Peyer's patch (tissue), 4 donors: ENCODE data around the gene SPESP1.

Experiments
- POLR2A ChIP-seq, 2 donors: fragments of 450-650 bp; IDR thresholded peaks; one replicate each; pipeline ENCODE4 v1.5.1; 2017; ENCODE audit warnings: antibody characterized with exemption in 2 of 2, mild to moderate bottlenecking in 2 of 2, moderate library complexity in 2 of 2
- TF ChIP-seq, protein P1 (sequence below), 6 experiments: fragments of 450-650 bp in 4 of 6; fragments of 200-600 bp in 2 of 6; sonication (generic) in 1 of 6; IDR thresholded peaks; one replicate each; pipeline ENCODE4 v1.5.1; 2017 to 2019; ENCODE audit warnings: antibody characterized with exemption in 6 of 6, mild to moderate bottlenecking in 3 of 6, moderate library complexity in 1 of 6

DNA sequence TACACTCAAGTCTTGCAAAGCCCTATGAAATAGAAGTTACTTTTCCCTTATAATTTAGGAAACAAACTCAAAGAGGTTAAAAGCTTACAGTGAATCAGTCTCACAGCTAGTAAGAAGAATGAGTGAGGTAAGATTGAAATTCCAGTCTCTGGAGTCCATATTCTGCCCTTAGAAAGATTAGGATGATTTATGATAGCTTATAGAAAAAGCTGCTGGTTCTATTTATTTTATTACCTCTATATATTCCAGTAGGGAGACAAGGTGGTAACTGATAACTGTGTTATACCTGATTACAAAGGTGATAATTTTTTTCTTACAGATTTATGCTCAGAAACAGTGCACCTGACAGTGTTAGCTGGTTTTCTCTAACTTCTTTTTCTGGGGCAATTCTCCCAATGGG, 34.1 kb upstream of the SPESP1 start:
- TF ChIP-seq, protein P1, sequence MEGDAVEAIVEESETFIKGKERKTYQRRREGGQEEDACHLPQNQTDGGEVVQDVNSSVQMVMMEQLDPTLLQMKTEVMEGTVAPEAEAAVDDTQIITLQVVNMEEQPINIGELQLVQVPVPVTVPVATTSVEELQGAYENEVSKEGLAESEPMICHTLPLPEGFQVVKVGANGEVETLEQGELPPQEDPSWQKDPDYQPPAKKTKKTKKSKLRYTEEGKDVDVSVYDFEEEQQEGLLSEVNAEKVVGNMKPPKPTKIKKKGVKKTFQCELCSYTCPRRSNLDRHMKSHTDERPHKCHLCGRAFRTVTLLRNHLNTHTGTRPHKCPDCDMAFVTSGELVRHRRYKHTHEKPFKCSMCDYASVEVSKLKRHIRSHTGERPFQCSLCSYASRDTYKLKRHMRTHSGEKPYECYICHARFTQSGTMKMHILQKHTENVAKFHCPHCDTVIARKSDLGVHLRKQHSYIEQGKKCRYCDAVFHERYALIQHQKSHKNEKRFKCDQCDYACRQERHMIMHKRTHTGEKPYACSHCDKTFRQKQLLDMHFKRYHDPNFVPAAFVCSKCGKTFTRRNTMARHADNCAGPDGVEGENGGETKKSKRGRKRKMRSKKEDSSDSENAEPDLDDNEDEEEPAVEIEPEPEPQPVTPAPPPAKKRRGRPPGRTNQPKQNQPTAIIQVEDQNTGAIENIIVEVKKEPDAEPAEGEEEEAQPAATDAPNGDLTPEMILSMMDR (IDR thresholded peaks at IDR 0.05), result no peak
- no peak for TF ChIP-seq POLR2A (IDR thresholded peaks at IDR 0.05)
